ENCODE measurements around the gene CAP1. TPM values are rescaled to one million over a fixed set of nuclear protein-coding genes. Genes with fewer than 3 reads are reported as not detected.

CAP1 gene
- total and polyA plus RNA-seq, 2 of the 13 experiments (the other 11 are each of a cell fraction or from before 2014, with no cell fraction given): 174 to 195 TPM

GRCh38 chr1:40096977-40097782, 56.7 kb downstream of the CAP1 start, which contains the start of gene PPT1 (continued):
- TF ChIP-seq ZBTB40 (IDR thresholded peaks at IDR 0.05) (no peak), ZBTB40 (CRISPR knock-in tag; IDR thresholded peaks at IDR 0.05) (no peak; the same call in 1 of the 2 replicates), AFF4 (CRISPR knock-in tag; IDR thresholded peaks at IDR 0.05) (no peak), ARNT2 (CRISPR knock-in tag; IDR thresholded peaks at IDR 0.05; ENCODE audit: low read depth) (peak; percentile 84; the same call in 1 of the 2 replicates), ZMAT5 (CRISPR knock-in tag; IDR thresholded peaks at IDR 0.05; ENCODE audit: borderline replicate concordance, low read depth) (no peak), TP53 (CRISPR knock-in tag; conservative IDR thresholded peaks at IDR 0.05) (peak; percentile 72; the same call in 1 of the 2 replicates), ZFP62 (CRISPR knock-in tag; IDR thresholded peaks at IDR 0.05) (no peak), RXRA (CRISPR knock-in tag; IDR thresholded peaks at IDR 0.05) (peak; percentile 56; the same call in 1 of the 2 replicates), CHD4 (IDR thresholded peaks at IDR 0.05; ENCODE audit: borderline replicate concordance, low read length) (no peak), ZBTB46 (CRISPR knock-in tag; IDR thresholded peaks at IDR 0.05; ENCODE audit: borderline replicate concordance) (no peak), HNRNPLL (IDR thresholded peaks at IDR 0.05; ENCODE audit: low read depth, low read length, poor library complexity, severe bottlenecking) (peak; percentile 97), AGO1 (IDR thresholded peaks at IDR 0.05; ENCODE audit: low read depth, low read length, poor library complexity, severe bottlenecking) (peak; percentile 26), TCF7 (IDR thresholded peaks at IDR 0.05; ENCODE audit: low read depth) (no peak)
